Mesendoderm (in vitro differentiated cells): ENCODE results near the gene RALGAPA2.

ENCODE experiments used
- DNase-seq: peaks from one replicate; pipeline ENCODE4 v3.0.0; 2013
- H2AK5ac ChIP-seq: 2 replicates; pipeline ENCODE4 v1.6.1; 2013; ENCODE audit warnings: low read length, inconsistent platforms
- H2BK120ac ChIP-seq: 2 replicates; pipeline ENCODE4 v1.6.1; 2013; ENCODE audit warnings: low read depth, mild to moderate bottlenecking, low read length, moderate library complexity, mixed read lengths
- H2BK15ac ChIP-seq: replicated peaks from 2 replicates; pipeline ENCODE4 v1.6.1; 2013; ENCODE audit warnings: low read depth, mild to moderate bottlenecking, moderate library complexity
- H2BK5ac ChIP-seq: 2 replicates; pipeline ENCODE4 v1.6.1; 2013; ENCODE audit warnings: low read length, inconsistent platforms
- H3K18ac ChIP-seq: 2 replicates; pipeline ENCODE4 v1.6.1; 2013; ENCODE audit warnings: mild to moderate bottlenecking, low read length, mixed read lengths
- H3K23ac ChIP-seq: one replicate; pipeline ENCODE4 v1.6.1; 2013; ENCODE audit warnings: low read length
- H3K27ac ChIP-seq: 2 replicates; pipeline ENCODE4 v1.5.1; 2013; ENCODE audit warnings: low read depth, mild to moderate bottlenecking, inconsistent platforms, low read length, moderate library complexity
- H3K27me3 ChIP-seq: 2 replicates; pipeline ENCODE4 v1.6.1; 2013; ENCODE audit warnings: low read length, control low read depth, mild to moderate bottlenecking, inconsistent platforms; ENCODE audit not compliant: insufficient read depth, poor library complexity
- H3K36me3 ChIP-seq: 2 replicates; pipeline ENCODE4 v1.6.1; 2013; ENCODE audit warnings: low read length, inconsistent platforms; ENCODE audit not compliant: control insufficient read depth, insufficient read depth
- H3K4ac ChIP-seq: one replicate; pipeline ENCODE4 v1.6.1; 2013; ENCODE audit warnings: low read depth, mild to moderate bottlenecking, low read length, moderate library complexity
- H3K4me1 ChIP-seq: 2 replicates; pipeline ENCODE4 v1.6.1; 2013; ENCODE audit warnings: low read depth, low read length, inconsistent platforms; ENCODE audit not compliant: control insufficient read depth
- H3K4me2 ChIP-seq: 2 replicates; pipeline ENCODE4 v1.6.1; 2013; ENCODE audit warnings: low read length
- H3K4me3 ChIP-seq: 2 replicates; pipeline ENCODE4 v1.5.1; 2013; ENCODE audit warnings: mild to moderate bottlenecking, low read length
- H3K56ac ChIP-seq: one replicate; pipeline ENCODE4 v1.6.1; 2013; ENCODE audit warnings: low read length
- H3K79me1 ChIP-seq: 2 replicates; pipeline ENCODE4 v1.6.1; 2013; ENCODE audit warnings: low read length, inconsistent platforms
- H3K79me2 ChIP-seq: 2 replicates; pipeline ENCODE4 v1.6.1; 2013; ENCODE audit warnings: mild to moderate bottlenecking, low read length; ENCODE audit not compliant: control insufficient read depth, insufficient read depth
- H3K9ac ChIP-seq: 2 replicates; pipeline ENCODE4 v1.6.1; 2013; ENCODE audit warnings: low read length, inconsistent platforms
- H4K5ac ChIP-seq: one replicate; pipeline ENCODE4 v1.6.1; 2013; ENCODE audit warnings: low read length
- H4K8ac ChIP-seq: one replicate; pipeline ENCODE4 v1.6.1; 2013; ENCODE audit warnings: low read depth, mild to moderate bottlenecking, control low read depth, low read length, moderate library complexity
- WGBS: extraction: QIAGEN DNeasy Blood & Tissue Kit; methylation state at CpG from one replicate; pipeline ENCODE4 v1.1.7; 2013; ENCODE audit warnings: low lambda C conversion rate, missing lambda C conversion rate; ENCODE audit not compliant: insufficient coverage; ENCODE audit errors: extremely low coverage; 5-methylcytosine and 5-hydroxymethylcytosine counted together

RALGAPA2 gene

DNA sequence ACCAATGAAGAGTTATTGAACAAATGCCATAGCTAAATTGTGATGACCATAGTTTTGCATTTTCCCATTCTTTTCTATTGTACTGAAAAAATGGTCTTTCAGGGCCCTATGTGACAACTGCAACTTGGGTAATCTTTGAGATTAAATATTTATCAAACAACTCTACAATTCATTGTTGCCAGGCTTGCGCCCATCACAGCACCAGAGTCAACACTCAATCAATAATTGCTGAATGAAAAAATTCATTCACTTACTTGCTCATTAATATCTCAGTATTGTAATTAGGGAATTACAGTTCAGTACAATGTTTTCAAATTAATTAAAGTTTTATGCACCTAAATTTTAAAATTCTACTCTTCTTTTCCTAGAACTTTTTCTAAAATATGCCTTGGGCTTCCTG, 7.7 kb upstream of the RALGAPA2 start:
- Histone ChIP-seq H3K23ac (no peak overlapping the region), H3K27me3 (no peaks in the 10 kb centered on the region), H4K8ac (no peak overlapping the region), H3K4me2 (no peak overlapping the region), H3K4ac (no peak overlapping the region), H2BK5ac (no peak overlapping the region), H3K4me1 (no peaks in the 10 kb centered on the region), H3K56ac (no peak overlapping the region), H3K27ac (no peak overlapping the region), H2AK5ac (no peak overlapping the region), H3K4me3 (no peak overlapping the region), H3K79me2 (no peaks in the 10 kb centered on the region), H4K5ac (no peak overlapping the region), H3K36me3 (no peaks in the 10 kb centered on the region), H3K79me1 (no peaks in the 10 kb centered on the region), H2BK120ac (no peak overlapping the region), H3K9ac (no peak overlapping the region), H2BK15ac (no peak overlapping the region), H3K18ac (no peak overlapping the region)
- DNase-seq: no peak
- no CpG with 5 or more reads among the region's 1 CpG for WGBS

DNA sequence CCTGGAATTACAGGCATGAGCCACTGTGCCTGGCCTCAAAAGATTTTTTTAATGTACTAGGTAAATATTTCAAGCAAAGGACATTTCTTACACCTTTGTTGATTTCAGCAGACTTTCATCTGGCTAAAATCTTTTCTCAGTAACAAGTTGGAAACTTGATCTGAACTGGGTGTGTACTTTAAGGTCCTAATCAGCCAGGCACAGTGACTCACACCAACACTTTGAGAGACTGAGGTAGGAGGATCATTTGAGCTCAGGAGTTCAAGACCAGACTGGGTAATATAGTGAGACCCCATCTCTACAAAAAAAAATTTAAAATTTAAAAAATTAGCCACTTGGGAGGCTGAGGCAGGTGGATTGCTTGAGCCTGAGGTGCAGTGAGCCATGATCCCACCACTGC, 7.0 kb upstream of the RALGAPA2 start:
- no peak overlapping the region for H4K5ac ChIP-seq
- H3K56ac ChIP-seq: no peak overlapping the region
- no peak overlapping the region for H3K4me2 ChIP-seq
- no peak overlapping the region for H2BK15ac ChIP-seq
- no peaks in the 10 kb centered on the region for H3K4me1 ChIP-seq
- H3K79me2 ChIP-seq: no peaks in the 10 kb centered on the region
- no peak for DNase-seq
- H2BK120ac ChIP-seq: no peak overlapping the region
- no peak overlapping the region for H4K8ac ChIP-seq
- no peak overlapping the region for H2AK5ac ChIP-seq
- H3K27me3 ChIP-seq: no peaks in the 10 kb centered on the region
- no peak overlapping the region for H3K4ac ChIP-seq
- no peak overlapping the region for H2BK5ac ChIP-seq
- no peak overlapping the region for H3K4me3 ChIP-seq
- no peak overlapping the region for H3K9ac ChIP-seq
- no peak overlapping the region for H3K18ac ChIP-seq
- H3K23ac ChIP-seq: no peak overlapping the region
- no peak overlapping the region for H3K27ac ChIP-seq
- no peaks in the 10 kb centered on the region for H3K36me3 ChIP-seq
- no peaks in the 10 kb centered on the region for H3K79me1 ChIP-seq

DNA sequence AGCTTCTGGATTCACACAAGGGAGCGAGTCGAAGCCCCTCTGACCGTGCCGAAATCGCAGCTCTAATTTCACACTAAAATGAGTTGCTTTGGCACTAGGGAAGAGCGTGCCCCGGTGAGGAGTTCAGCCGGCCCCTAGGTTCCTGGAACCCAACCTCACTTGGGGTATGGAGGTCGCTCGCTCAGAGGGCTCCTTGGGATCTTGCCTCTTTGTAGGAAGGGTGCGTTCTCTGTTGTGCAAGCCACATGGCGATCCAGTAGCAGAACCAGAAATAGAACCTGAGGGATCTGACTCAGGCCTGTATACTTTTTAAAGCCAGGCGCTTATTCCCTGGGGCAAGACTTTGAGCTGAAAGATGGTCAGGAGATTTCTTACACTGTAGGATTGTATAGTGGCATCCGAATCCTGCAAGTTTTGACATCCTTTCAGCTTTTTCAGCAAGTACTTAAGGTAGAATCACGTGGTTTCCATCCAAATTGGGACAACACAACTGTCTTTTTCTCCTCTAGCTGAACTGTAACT, 861 bp upstream of the RALGAPA2 start:
- Histone ChIP-seq H3K27me3 (no peaks in the 10 kb centered on the region), H3K27ac (no peak overlapping the region)

DNA sequence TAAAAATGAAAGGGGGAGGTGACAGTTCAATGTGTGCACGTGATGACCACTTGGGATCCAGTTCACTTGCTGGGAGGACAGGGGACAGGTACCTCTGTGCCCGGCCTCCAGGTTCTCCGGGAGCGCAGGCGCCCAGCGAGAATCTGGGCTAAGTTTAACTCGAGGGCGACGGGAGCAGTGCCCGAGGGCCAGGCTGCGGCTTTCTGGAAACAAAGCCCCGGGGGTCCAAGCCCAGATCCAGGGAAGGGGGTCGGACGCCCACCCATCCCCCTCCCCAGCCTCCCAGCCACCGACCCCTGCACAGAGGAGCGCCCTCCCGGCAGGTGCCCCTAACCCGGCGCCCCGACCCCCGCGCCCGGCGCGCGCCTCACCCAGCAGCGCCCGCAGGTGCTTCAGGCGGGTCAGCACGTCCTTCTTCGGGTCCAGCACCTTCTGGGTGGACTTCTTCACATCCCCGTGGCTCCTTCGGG, 405 bp downstream of the RALGAPA2 start:
- no CpG with 5 or more reads among the region's 33 CpGs for WGBS
- Histone ChIP-seq H3K79me2 (peaks cover 15% of the 10 kb centered on the region), H2BK5ac (no peak overlapping the region), H3K4ac (no peak overlapping the region), H3K4me3 (peak overlapping the region; percentile 82), H3K4me1 (peaks cover 8% of the 10 kb centered on the region), H2BK120ac (no peak overlapping the region), H3K27ac (peak overlapping the region; percentile 57), H3K79me1 (peaks cover 11% of the 10 kb centered on the region), H3K9ac (peak overlapping the region; percentile 77), H3K4me2 (peak overlapping the region; percentile 42), H3K56ac (peak overlapping the region; percentile 80), H3K23ac (no peak overlapping the region), H4K5ac (no peak overlapping the region), H2AK5ac (no peak overlapping the region), H4K8ac (no peak overlapping the region), H2BK15ac (no peak overlapping the region), H3K36me3 (no peaks in the 10 kb centered on the region), H3K27me3 (no peaks in the 10 kb centered on the region), H3K18ac (peak overlapping the region; percentile 42)
- DNase-seq: peak; percentile 23

More for the DNA sequence above, 861 bp upstream of the RALGAPA2 start:
- Histone ChIP-seq H3K56ac (peak overlapping the region; percentile 56), H3K79me1 (peaks cover 9% of the 10 kb centered on the region), H2BK120ac (no peak overlapping the region), H3K79me2 (peaks cover 13% of the 10 kb centered on the region), H2BK15ac (no peak overlapping the region), H4K8ac (no peak overlapping the region), H2BK5ac (no peak overlapping the region), H3K36me3 (no peaks in the 10 kb centered on the region), H3K23ac (no peak overlapping the region), H3K4me3 (no peak overlapping the region), H4K5ac (peak overlapping the region; percentile 18), H2AK5ac (no peak overlapping the region), H3K9ac (peak overlapping the region; percentile 43), H3K4me2 (peak overlapping the region; percentile 2), H3K18ac (no peak overlapping the region), H3K4ac (no peak overlapping the region), H3K4me1 (peaks cover 5% of the 10 kb centered on the region)
- WGBS: no CpG with 5 or more reads among the region's 15 CpGs
- no peak for DNase-seq

DNA sequence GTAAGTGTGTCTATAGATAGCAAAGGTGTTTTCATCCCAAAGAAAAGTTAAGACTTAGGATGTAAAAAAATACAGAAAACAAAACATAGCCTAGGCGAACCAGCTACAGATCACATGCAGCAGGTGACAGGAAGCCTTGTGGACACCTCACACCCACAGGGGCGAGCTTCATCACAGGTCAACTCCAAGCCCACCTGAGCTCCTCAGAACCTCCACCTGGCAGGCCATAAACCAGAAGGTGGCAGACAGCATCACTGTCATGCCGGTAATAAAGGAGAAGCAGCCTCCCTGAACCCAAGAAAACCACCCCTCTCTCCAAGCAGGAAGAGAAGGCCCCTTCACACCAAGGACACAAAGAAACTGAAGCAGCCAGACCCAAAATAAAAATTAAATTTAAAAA, 1.0 kb downstream of the RALGAPA2 start:
- H3K4me2 ChIP-seq: peak overlapping the region; percentile 42
- no peak overlapping the region for H4K8ac ChIP-seq
- H3K56ac ChIP-seq: peak overlapping the region; percentile 52
- no peak overlapping the region for H3K18ac ChIP-seq
- peaks cover 8% of the 10 kb centered on the region for H3K4me1 ChIP-seq
- H3K4ac ChIP-seq: no peak overlapping the region
- H4K5ac ChIP-seq: no peak overlapping the region
- H3K4me3 ChIP-seq: peak overlapping the region; percentile 82
- H2BK120ac ChIP-seq: no peak overlapping the region
- H3K27me3 ChIP-seq: no peaks in the 10 kb centered on the region
- H3K79me2 ChIP-seq: peaks cover 15% of the 10 kb centered on the region
- H2AK5ac ChIP-seq: no peak overlapping the region
- peak; percentile 45 for DNase-seq
- H3K23ac ChIP-seq: no peak overlapping the region
- H2BK5ac ChIP-seq: no peak overlapping the region
- no peaks in the 10 kb centered on the region for H3K36me3 ChIP-seq
- peak overlapping the region; percentile 77 for H3K9ac ChIP-seq
- no peak overlapping the region for H3K27ac ChIP-seq
- H2BK15ac ChIP-seq: no peak overlapping the region
- H3K79me1 ChIP-seq: peaks cover 11% of the 10 kb centered on the region
- WGBS: no CpG with 5 or more reads among the region's 3 CpGs
